GM12801 (cell line): ENCODE data around the gene E2F8.

Source experiments
- CTCF ChIP-seq: IDR thresholded peaks from one replicate; pipeline ENCODE4 v1.5.1; 2011; ENCODE audit warnings: control low read depth; ENCODE audit not compliant: insufficient read length; ENCODE audit errors: extremely low read depth

Gene E2F8

GRCh38 chr11:19240420-19241259 lies at the start of gene E2F8:
Gene E2F8, minus strand, starts transcription at chr11:19240945. Its CDS starts 824 bp downstream, at chr11:19240121.
- no peak for TF ChIP-seq CTCF

- TF ChIP-seq CTCF: no peak
Observed at GRCh38 chr11:19290356-19290755, 49.6 kb upstream of the E2F8 start.

GRCh38 chr11:19288256-19288655 lies 47.5 kb upstream of the E2F8 start:
- no peak for TF ChIP-seq CTCF

GRCh38 chr11:19286411-19286810 lies 45.7 kb upstream of the E2F8 start:
- TF ChIP-seq CTCF: no peak

GRCh38 chr11:19284881-19285280 lies 44.1 kb upstream of the E2F8 start:
- TF ChIP-seq CTCF: no peak

GRCh38 chr11:19283991-19284390 lies 43.2 kb upstream of the E2F8 start:
- TF ChIP-seq CTCF: no peak

- TF ChIP-seq CTCF: no peak
Observed at GRCh38 chr11:19281555-19281954, 40.8 kb upstream of the E2F8 start.
